GM18511 (cell line): ENCODE data around the gene MINDY4B.
A peak's percentile ranks its signal among the peaks of the same experiment; 100 is the strongest.

ENCODE experiments used
- ATAC-seq: cut with Tn5 transposase; IDR thresholded peaks from one replicate; pipeline ENCODE4 v1.9.1; 2021; ENCODE audit warnings: mild to moderate bottlenecking, moderate library complexity; ENCODE audit not compliant: unreplicated experiment

Gene MINDY4B

GRCh38 chr3:150905339-150905738, at the start of gene MINDY4B:
Gene MINDY4B (minus strand): TSS chr3:150905439. CDS start chr3:150905439, 0 bp downstream.
- ATAC-seq = no peak

- ATAC-seq = no peak
These were observed 46.7 kb upstream of the MINDY4B start for GRCh38 chr3:150951923-150952322.

GRCh38 chr3:150945226-150946032, 40.2 kb upstream of the MINDY4B start:
- ATAC-seq = no peak

- no peak for ATAC-seq
These were observed 37.0 kb upstream of the MINDY4B start for GRCh38 chr3:150942221-150942620.

- ATAC-seq = peak; percentile 89
These were observed 31.5 kb upstream of the MINDY4B start for GRCh38 chr3:150936693-150937092.

GRCh38 chr3:150933473-150933995, 28.3 kb upstream of the MINDY4B start:
- ATAC-seq = no peak

GRCh38 chr3:150931745-150932144, 26.5 kb upstream of the MINDY4B start:
- ATAC-seq = no peak

GRCh38 chr3:150930839-150931238, 25.6 kb upstream of the MINDY4B start:
- no peak for ATAC-seq

- no peak for ATAC-seq
These were observed 23.0 kb upstream of the MINDY4B start for GRCh38 chr3:150928234-150928633.

GRCh38 chr3:150926328-150926727, 21.1 kb upstream of the MINDY4B start:
- no peak for ATAC-seq

- ATAC-seq = peak; percentile 86
These were observed 20.5 kb upstream of the MINDY4B start for GRCh38 chr3:150925751-150926201.

- ATAC-seq = no peak
These were observed 17.4 kb upstream of the MINDY4B start for GRCh38 chr3:150922611-150923010.

GRCh38 chr3:150921209-150921608, 16.0 kb upstream of the MINDY4B start:
- no peak for ATAC-seq

- no peak for ATAC-seq
These were observed 15.0 kb upstream of the MINDY4B start for GRCh38 chr3:150920236-150920635.

GRCh38 chr3:150917951-150918350, 12.7 kb upstream of the MINDY4B start:
- no peak for ATAC-seq

- ATAC-seq = no peak
These were observed 8.1 kb upstream of the MINDY4B start for GRCh38 chr3:150913133-150913922.

- ATAC-seq = peak; percentile 58
These were observed 7.3 kb upstream of the MINDY4B start for GRCh38 chr3:150912501-150912900.

GRCh38 chr3:150911771-150912170, 6.5 kb upstream of the MINDY4B start:
- no peak for ATAC-seq

GRCh38 chr3:150906461-150906860, 1.2 kb upstream of the MINDY4B start:
- ATAC-seq = no peak

GRCh38 chr3:150905746-150906145, 507 bp upstream of the MINDY4B start:
- ATAC-seq = no peak

GRCh38 chr3:150902988-150903387, 2.3 kb downstream of the MINDY4B start:
- ATAC-seq = no peak

- ATAC-seq = no peak
These were observed 3.4 kb downstream of the MINDY4B start for GRCh38 chr3:150901793-150902192.
